NCI-H2107 (cell line): ENCODE data around the gene HIPK3.
"Not testable (repeated sequence)": the region's sequence is repeated elsewhere in the genome, so short reads cannot be mapped to it uniquely, and the experiment has no call there.

ENCODE experiments used
- DNase-seq: peaks from one replicate; lab custom pipeline; 2025; lab: John Stamatoyannopoulos, UW

The HIPK3 gene

DNA sequence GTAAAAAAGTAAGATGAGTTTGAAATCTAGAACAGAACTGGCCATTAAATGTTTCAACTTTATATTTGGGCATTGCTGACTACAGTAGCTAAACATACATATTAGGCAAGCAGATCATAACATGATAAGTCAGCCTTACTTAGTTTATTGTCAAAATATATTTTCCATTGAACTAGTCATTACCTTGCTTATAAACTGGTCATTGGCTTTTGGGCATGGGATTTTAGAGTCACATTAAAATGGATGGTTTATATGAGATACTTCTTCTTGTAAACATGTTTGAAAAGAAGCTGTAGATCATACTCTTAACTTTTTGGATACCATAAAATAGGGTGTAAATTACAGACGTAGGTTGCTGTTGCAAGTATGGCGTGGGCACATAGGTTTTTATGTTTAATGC is 2.7 kb downstream of the HIPK3 start:
- DNase-seq: no peak

DNA sequence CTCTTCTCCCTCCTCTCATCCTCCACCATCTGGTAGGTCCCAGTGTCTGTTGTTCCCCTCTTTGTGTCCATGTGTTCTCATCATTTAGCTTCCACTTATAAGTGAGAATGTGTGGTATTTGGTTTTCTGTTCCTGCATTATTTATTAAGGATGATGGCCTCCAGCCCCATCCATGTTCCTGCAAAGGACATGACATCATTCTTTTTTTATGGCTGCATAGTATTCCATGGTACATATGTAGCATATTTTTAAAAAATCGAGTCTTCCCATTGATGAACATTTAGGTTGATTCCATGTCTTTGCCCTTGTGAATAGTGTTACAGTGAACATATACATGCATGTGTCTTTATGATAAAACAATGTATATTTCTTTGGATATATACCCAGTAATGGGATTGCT is 4.2 kb downstream of the HIPK3 start:
- not testable (repeated sequence) for DNase-seq

DNA sequence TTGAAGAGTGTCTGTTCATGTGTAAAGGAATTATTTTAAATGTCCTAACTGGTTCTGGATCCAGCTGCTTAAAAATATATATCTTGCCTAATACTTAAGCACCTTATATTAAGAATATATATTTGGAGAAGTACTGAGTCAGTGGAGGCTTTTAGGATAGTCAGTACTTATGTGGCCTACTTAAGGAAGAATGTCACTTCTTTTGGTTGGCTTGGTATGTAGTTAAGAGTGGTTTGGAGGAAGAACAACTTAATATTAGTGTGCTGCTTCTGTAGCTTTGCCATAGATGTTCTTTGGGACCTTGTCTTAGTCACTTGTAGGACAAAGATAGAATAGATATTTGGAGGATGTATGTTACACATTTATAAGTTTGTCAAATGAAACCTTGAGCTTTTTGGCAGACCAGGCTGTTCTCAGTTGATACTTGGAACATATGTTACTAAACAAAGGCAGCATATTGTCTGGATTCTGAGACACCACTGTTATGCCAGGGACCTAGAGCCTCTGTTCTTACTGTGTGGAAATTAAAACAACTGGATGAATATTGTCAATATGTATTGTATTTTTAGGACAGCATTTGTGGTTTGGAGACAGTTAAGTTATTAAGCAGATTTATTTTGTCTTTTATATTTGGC is 4.9 kb downstream of the HIPK3 start:
- DNase-seq: no peak

DNA sequence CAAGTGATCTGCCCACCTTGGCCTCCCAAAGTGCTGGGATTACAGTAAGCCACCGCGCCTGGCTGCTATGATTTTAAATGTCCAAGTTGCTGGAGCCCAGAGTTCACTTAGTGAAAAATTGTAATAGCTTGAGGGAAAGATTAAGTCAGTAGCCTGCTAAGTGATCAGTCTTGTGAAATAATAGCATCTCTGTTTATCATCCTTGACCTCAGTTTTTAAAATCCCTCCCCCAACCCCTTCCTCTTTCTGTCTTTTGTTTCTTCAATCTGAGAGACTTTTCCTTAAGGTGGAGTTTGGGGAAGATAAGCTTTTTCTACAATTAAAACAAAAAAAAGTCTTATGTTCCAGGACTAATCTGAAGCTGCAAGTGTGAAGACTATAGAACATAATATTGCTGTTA is 6.4 kb downstream of the HIPK3 start:
- no peak for DNase-seq

DNA sequence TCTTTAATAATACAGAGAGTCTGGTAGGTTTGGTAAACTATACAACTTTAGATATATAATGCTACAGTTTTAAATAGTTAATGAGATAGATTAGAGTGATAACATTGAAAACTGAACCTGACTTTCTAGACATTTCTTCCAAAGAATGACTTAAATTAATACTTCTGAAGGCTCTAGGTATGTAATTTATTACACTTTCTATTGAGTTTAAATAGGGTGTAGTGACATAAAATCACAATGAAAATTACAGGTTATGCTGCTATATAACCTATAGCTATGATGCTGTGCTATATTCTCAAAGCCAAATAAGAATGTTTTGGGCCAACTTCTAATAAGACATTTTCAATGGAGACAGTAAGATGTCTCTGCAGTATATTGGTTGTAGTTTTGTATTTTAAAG is 7.7 kb downstream of the HIPK3 start:
- DNase-seq: no peak

DNA sequence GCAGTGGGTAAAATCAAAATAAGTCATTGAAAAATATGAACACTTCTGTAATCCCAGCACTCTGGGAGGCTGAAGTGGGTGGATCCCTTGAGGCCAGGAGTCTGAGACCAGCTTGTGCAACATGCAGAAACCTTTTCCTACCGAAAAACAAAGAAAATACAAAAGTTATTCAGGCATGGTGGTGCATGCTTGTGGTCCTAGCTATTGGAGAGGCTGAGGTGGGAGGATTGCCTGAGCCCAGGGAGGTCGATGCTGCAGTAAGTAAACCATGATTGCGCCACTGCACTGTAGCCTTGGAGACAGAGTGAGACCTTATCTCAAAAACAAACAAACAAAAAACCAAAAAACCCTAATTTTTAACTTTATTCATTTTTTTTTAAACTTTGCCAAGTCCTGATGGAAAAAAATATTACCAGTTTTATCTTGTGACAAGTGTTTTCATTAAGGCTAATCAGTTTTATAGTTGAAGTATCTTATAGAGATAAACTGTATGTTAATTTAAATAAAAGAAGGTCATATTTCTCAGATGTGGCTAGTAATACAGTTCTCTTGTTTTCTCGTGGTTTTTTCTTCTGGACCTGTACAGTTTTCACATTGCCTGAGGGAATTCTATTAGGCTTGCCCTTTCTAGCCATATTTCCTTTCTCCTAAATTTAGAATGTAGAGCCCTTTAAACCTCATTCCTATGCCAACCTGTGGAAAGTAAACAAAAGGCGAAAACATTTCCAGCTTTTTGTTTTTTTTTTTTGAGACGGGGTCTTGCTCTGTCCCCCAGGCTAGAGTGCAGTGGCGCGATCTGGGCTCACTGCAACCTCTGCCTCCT is 9.4 kb downstream of the HIPK3 start:
- DNase-seq: no peak

DNA sequence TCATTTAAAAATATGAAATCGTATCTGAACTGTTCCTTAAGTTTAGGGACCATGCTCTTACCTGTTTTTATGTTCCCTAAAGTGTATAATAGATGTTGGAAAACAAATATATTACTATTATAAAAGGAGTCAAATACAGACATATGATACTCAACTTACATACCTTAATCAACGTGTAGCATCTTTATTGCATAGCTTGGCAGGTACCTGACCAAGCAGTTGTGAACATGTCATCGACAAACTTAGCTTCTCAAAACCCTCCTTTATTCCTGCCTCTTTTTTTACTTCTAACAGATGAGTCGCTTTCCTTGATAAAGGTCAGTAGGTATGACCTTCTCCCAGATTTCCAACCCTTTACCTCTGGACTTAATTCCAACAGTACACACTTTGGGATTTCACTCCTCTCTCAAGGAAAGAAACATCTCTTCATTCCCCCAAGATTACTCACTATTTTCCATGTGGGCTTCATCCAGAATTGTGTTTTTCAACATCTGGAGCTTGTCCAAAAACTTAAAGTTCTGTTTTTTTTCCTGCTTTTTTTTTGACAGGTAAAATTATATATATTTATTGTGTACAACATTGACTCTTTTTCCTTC is 11.9 kb downstream of the HIPK3 start:
- DNase-seq: no peak

DNA sequence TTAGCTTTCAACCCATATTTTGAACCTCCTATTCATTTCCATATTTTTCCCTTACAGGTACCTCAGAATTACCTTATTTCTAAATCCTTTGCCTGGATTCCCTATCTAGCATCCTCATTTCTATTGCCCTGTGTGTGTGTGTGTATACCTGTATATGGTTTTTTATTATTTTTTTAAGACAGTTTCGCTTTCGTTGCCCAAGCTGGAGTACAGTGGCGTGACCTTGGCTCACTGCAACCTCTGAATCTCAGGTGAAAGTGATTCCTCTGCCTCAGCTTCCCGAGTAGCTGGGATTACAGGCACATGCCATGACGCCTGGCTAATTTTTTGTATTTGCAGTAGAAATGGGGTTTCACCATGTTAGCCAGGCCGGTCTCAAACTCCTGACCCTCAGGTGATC is 12.6 kb downstream of the HIPK3 start:
- no peak for DNase-seq

DNA sequence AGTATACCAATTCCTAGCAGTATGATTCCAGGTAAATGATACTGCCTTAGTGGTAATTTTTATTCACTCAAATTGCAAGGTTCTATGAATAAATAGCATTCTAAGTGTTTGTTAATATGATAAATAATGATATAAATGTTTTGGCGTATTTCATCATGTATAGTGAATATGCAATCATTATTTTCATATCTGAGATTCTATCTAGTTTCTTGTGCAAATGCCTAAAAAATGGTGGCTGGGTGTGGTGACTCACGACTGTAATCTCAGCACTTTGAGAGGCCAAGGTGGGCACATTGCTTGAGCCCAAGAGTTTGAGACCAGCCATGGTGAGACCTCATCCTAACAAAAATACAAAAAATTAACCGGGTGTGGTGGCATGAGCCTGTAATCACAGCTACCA is 13.9 kb downstream of the HIPK3 start:
- no peak for DNase-seq

DNA sequence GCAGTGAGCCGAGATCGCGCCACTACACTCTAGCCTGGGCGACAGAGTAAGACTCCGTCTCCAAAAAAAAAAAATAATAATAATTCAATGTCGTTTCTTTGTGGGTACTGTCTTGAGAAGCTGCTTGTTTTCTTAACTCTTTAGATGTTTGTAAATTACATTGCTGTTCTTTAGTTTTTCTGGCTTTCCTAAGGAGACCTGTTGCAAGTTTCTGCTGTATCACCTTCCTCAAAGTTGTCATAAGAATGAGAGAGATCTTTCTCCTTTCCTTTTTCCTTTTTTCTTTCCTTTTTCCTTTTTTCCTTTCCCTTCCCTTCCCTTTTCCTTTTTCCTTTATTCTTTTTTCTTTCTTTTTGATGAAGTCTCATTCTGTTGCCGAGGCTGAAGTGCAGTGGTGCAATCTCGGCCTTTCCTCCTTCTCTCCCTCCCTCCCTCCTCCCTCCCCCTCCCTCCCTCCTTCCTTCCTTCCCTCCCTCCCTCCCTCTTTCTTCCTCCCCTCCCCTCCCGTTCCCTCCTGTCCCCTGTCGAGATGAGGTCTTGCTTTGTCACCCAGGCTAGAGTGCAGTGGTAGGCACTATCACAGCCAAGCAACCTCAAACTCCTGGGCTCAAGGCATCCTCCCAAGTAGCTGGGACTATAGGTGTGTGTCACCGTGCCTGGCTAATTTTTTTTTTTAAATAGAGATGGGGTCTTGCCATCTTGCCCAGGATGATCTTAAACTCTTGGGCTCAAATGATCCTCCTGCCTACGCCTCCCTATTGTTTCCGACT is 15.3 kb downstream of the HIPK3 start:
- no peak for DNase-seq

DNA sequence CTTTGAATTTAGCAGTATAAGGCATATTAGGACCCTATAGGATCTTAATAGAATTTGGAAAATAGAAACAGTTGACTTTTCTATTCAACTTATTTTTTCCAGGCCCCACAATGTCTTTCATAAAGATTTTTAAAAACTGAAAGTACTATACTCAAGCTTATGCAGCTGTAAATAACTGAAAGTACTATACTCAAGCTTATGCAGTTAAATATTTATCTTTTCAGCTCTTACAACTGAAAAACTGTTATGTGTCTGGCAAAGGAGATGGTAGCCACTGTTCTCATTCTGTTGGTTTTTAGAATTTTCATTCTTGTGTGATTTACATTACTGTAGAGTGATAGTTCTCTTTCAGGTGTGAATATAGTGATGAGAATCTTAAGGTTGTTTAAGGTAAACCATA is 16.5 kb downstream of the HIPK3 start:
- DNase-seq: no peak

DNA sequence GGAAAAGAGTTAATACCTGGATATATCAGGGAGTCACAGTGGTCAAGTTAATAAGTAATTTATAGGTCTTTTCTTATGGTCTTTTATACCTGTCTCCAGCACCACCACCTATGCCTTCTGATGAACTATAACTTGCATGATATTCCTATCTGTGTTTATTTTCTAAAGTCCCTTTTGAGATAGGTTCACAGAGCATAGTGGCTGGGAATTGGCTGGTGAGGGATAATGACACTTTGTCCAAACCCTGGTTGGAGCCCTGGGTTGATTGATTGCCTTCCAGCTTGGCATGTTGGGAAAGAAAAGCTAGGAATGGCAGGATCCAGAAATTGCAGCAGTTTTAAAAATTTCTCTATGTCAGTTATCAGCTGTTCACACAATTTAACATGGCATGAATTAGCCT is 23.2 kb downstream of the HIPK3 start:
- DNase-seq: no peak

DNA sequence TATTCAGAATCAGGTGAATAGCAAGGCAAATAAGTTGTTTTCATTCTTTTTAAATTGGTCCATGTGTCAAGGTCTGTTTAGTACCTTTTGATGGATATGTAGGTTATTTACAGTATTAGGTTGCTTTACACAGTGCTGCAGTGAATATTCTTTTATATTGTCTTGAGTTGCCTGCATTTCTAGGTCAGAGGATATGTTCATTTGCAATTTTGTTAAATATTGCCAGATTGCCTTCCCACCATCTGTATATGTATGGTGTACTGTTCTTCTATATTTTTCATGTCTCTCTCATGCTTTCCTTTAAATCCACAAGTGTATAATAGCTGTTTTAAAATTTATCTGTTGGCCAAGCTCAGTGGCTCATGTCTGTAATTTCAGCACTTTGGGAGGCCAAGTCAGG is 24.6 kb downstream of the HIPK3 start:
- no peak for DNase-seq

DNA sequence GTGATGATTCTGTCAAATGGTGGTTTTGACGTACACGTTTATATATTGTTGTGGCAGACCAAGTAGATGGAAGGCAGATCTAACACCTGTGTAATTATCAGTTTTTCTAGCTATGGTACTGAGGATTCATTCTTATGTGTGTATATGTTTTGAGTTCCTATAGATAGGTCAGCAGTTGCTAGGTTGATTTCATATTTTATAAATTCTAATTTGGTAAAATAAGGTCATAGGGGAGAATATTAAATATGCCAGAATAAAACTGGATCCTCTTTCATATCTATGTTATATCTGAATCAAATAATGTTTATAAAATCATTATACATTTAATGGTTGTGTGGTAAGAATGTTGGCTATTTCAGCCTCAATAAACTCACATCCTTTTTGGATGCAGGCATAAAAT is 27.6 kb downstream of the HIPK3 start:
- DNase-seq: no peak

DNA sequence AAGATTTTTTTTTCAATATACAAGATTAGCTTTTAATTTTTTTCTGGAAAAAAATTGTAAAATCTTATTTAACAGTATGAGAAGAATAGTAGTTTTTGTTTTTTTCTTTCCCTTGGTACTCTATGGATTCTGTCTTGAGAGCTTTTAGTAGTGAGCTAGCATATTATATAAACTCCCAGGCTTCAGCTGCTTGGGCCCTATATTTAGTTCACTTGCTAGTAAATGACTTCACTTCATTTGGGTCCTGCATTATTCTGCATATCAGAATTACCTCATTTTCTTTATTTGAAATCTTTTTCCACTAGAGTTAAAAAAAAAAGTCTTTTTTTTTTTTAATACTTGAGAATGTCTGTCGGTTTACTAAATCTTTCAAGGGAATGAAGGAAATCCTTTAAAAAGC is 33.1 kb downstream of the HIPK3 start:
- no peak for DNase-seq

DNA sequence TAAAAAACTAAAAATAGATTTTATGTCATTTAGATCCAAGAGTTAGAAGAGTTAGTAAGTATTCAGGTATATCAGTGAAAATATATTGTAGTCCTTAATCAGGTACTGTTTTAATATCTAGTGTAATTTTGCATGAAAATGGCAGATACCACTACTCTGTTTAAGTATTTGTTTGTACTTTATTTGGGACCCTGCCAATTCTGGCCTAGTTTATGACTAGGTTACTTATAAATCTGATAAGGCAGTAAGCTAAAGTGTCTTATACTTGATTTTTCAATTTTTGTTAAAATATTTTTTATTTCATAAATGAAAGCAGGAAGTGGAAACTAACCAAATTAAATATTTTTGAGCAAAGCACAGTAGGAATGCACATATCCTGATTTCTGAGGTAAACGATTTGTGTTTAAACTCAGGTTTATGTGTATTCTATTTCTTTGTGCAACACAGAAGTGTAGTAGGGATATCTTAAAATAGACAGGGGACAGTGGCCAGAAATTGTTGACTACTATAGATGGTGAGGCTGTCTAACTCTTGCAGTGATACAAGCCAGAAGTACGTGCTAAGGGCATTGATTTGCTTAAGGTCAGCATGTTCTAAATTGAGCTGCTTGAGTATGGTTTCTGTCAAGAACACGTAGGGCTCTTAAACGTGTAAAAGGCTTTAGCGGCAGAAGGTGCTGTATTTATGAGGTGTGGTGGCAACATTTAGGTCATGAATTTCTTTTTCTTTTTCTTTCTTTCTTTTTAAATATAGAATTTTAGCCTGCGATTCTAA is 34.0 kb downstream of the HIPK3 start:
- DNase-seq: no peak

DNA sequence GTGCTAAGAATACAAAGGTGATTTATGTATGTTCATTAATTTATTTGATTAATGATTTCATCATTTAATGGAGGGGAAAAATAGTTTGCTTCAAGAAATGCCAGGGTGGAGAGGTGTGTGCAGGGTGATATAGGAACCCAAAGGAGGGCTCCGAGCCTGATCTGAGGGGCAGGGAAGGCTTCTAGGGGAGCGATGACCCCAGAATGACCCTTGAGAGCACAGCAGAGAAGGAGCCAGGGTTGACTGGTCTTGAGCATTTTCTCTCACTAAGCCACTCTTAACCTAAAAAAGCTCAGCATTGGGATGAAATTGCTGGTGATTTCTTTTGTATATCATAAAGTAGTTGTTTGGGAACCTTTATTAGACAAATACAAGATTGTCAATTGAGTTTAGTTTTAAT is 35.1 kb downstream of the HIPK3 start:
- no peak for DNase-seq

DNA sequence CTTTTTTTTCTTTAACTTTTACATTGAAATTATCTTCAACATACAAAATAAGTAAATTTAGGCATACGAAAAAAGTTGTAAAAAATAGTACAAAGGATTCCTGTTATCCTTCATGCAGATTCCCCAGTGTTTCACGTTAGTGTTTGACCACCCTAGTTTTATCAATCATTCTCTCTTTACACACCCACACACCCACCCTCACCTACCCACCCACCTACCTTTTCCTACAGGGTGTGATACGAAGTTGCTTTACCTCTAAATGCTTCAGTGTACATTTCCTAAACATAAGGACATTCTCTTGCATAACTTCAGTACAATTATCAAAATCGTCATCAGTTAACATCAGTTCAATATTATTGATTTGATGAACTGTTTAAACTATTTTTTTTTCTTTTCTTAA is 37.0 kb downstream of the HIPK3 start:
- DNase-seq: no peak

DNA sequence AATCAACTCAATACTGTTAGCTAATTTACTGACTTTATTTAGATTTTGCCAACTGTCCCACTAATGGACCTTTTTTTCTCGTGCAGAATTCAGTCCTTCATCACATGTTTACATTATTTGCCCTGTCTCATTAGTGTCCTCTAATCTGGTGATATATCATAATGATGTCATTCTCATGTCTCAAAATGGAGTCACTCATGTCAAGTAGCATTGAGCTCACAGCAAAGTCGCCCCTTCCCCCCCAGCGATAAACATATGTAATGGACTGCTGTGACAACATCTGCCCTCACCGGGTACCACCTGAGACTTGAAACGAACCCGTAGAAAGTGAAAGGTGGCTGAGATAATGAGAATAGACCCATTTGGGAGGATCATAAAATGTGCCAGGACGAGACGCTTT is 37.6 kb downstream of the HIPK3 start:
- DNase-seq: no peak

DNA sequence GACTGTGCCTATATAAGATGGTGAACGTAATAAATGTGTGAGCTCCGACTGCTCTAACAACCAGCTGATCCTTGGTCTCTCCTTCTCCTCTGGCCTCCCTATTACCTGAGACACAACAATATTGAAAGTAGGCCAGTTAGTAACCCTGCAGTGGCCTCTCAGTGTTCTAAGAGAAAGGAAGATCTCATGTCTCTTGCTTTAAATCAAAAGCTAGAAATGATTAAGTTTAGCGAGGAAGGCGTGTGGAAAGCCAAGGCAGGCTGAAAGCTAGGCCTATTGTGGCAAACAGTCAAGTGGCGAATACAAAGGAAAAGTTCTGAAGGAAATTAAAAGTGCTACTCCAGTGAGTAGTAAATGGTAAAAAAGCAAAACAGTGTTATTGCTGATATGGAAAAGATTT is 39.5 kb downstream of the HIPK3 start:
- no peak for DNase-seq

DNA sequence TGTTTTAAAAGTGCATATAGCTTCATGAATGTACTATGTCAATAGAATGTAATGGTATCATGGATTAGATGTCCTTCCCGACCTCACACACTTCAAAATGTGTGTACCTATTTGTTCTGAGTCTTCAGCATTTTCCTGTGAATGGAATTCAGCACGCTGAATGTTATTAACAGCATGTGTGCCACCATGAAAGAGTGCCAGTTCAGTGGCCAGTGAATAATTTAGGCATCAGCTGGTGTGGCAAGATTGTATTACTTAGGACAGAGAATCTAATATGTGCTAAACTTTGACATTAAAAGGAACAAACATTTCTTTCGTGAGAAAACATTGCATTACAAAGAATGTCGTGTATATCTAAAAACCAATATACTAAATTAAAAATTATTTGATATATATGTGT is 46.4 kb downstream of the HIPK3 start:
- no peak for DNase-seq

DNA sequence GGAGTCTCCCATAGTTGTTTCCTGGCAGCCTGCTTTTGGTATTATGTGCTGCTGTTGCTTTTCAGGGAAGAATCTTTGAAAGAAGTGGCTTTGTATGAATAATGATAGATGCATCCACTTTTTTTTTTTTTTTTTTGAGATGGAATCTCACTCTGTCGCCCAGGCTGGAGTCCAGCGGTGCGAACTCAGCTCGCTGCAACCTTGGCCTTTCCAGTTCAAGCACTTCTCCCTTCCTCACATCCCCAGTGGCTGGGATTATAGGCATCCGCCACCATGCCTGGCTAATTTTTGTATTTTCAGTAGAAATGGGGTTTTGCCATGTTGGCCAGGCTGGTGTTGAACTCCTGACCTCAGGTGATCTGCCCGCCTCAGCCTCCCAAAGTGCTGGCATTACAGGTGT is 49.6 kb downstream of the HIPK3 start:
- DNase-seq: not testable (repeated sequence)
